Measurements from ENCODE around the gene THOC6.

DNA sequence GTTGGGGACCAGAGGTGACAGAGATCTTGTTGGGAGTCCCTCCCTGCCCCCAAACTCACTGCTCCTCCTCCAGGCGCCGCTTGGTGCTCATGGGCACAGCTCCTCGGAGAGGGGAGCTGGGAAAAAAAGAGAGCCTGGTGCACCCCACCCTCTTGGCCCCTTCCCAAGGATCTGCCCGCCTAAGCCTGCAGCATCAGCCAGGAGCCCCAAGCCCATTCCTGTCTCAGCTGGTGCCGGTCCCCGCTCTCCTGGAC is 493 bp upstream of the THOC6 start:
- no peak; the same call in 1 of the 2 replicates for TF ChIP-seq TEAD4 (IDR thresholded peaks at IDR 0.05)
- TF ChIP-seq, protein P1, sequence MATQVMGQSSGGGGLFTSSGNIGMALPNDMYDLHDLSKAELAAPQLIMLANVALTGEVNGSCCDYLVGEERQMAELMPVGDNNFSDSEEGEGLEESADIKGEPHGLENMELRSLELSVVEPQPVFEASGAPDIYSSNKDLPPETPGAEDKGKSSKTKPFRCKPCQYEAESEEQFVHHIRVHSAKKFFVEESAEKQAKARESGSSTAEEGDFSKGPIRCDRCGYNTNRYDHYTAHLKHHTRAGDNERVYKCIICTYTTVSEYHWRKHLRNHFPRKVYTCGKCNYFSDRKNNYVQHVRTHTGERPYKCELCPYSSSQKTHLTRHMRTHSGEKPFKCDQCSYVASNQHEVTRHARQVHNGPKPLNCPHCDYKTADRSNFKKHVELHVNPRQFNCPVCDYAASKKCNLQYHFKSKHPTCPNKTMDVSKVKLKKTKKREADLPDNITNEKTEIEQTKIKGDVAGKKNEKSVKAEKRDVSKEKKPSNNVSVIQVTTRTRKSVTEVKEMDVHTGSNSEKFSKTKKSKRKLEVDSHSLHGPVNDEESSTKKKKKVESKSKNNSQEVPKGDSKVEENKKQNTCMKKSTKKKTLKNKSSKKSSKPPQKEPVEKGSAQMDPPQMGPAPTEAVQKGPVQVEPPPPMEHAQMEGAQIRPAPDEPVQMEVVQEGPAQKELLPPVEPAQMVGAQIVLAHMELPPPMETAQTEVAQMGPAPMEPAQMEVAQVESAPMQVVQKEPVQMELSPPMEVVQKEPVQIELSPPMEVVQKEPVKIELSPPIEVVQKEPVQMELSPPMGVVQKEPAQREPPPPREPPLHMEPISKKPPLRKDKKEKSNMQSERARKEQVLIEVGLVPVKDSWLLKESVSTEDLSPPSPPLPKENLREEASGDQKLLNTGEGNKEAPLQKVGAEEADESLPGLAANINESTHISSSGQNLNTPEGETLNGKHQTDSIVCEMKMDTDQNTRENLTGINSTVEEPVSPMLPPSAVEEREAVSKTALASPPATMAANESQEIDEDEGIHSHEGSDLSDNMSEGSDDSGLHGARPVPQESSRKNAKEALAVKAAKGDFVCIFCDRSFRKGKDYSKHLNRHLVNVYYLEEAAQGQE (IDR thresholded peaks at IDR 0.05; ENCODE audit: low read depth), result no peak
- TF ChIP-seq FOXM1 (IDR thresholded peaks at IDR 0.05; ENCODE audit: borderline replicate concordance, low read depth), result no peak
- TF ChIP-seq EGR1 (IDR thresholded peaks at IDR 0.05), result no peak
- no peak for TF ChIP-seq RAD21 (IDR thresholded peaks at IDR 0.05; ENCODE audit: low read depth)
- no peak for TF ChIP-seq USF1 (IDR thresholded peaks at IDR 0.05)
- TF ChIP-seq YY1 (IDR thresholded peaks at IDR 0.05; ENCODE audit: low read depth), result no peak
- 0 out of 2 replicates have a peak, but pooled peaks have one; percentile 18 for TF ChIP-seq CREB1 (IDR thresholded peaks at IDR 0.05; ENCODE audit: low read depth)

All from Ishikawa (cell line).